OCI-LY7 (cell line): ENCODE results near the gene CEP57L1. TPM values are rescaled to one million over a fixed set of nuclear protein-coding genes. Genes with fewer than 3 reads are reported as not detected.

Experiments
- BruUV-seq: library from RNA; stranded (reverse); fragments of 400-500 nt; replicated peaks from 2 replicates; lab custom pipeline; 2021; lab: Mats Ljungman, UMichigan
- CTCF ChIA-PET: fragments of 300-600 bp; sonication (Branson Sonifier 250); formaldehyde crosslinking; loops from one replicate; lab custom pipeline; 2022; ENCODE audit warnings: antibody characterized with exemption; ENCODE audit not compliant: unreplicated experiment; lab: Charles Lee
- POLR2A ChIA-PET: fragments of 300-600 bp; sonication (Branson Sonifier 250); formaldehyde crosslinking; loops from one replicate; lab custom pipeline; 2022; ENCODE audit warnings: antibody characterized with exemption; lab: Charles Lee
- DNase-seq: peaks from one replicate; pipeline ENCODE4 v3.0.0-alpha.2; 2015; ENCODE audit warnings: low spot score
- H2AFZ ChIP-seq: fragments of 200-600 bp; sonication (generic), shearing (Covaris generic); 2 replicates; pipeline ENCODE4 v1.6.1; 2014; ENCODE audit warnings: mild to moderate bottlenecking, antibody characterized with exemption, low read length, moderate library complexity
- H3K27ac ChIP-seq: fragments of 200-600 bp; sonication (generic); 2 replicates; pipeline ENCODE4 v1.5.1; 2014; ENCODE audit warnings: mixed run types, low read depth, mild to moderate bottlenecking, moderate library complexity, low read length, inconsistent platforms; ENCODE audit not compliant: poor library complexity, severe bottlenecking
- H3K36me3 ChIP-seq: fragments of 200-600 bp; sonication (generic); 2 replicates; pipeline ENCODE4 v1.6.1; 2014; ENCODE audit warnings: mild to moderate bottlenecking, antibody characterized with exemption, low read length, moderate library complexity, mixed read lengths; ENCODE audit not compliant: insufficient read depth
- H3K4me1 ChIP-seq: fragments of 200-600 bp; sonication (generic); 2 replicates; pipeline ENCODE4 v1.5.1; 2014; ENCODE audit warnings: mild to moderate bottlenecking, low read length; ENCODE audit not compliant: insufficient read depth, poor library complexity, severe bottlenecking
- H3K4me2 ChIP-seq: fragments of 200-600 bp; sonication (generic); 2 replicates; pipeline ENCODE4 v1.6.1; 2014; ENCODE audit warnings: mild to moderate bottlenecking, low read length
- H3K4me3 ChIP-seq: fragments of 200-600 bp; sonication (generic); 2 replicates; pipeline ENCODE4 v1.5.1; 2014; ENCODE audit warnings: mild to moderate bottlenecking, low read depth, low read length; ENCODE audit not compliant: poor library complexity, severe bottlenecking
- H3K79me2 ChIP-seq: fragments of 200-600 bp; sonication (generic); 2 replicates; pipeline ENCODE4 v1.6.1; 2016; ENCODE audit warnings: low read depth, mild to moderate bottlenecking, low read length, moderate library complexity, mixed read lengths; ENCODE audit not compliant: insufficient read depth
- H3K9me2 ChIP-seq: fragments of 200-600 bp; sonication (generic); 2 replicates; pipeline ENCODE4 v1.6.1; 2016; ENCODE audit warnings: mild to moderate bottlenecking, low read length, mixed read lengths; ENCODE audit not compliant: insufficient read depth
- H3K9me3 ChIP-seq: fragments of 200-600 bp; sonication (generic); 2 replicates; pipeline ENCODE4 v1.6.1; 2014; ENCODE audit warnings: mild to moderate bottlenecking, mixed run types, low read length, mixed read lengths
- H4K20me1 ChIP-seq: fragments of 200-600 bp; sonication (generic); 2 replicates; pipeline ENCODE4 v1.6.1; 2014; ENCODE audit warnings: mild to moderate bottlenecking, antibody characterized with exemption, low read length, moderate library complexity, mixed read lengths; ENCODE audit not compliant: insufficient read depth
- EZH2phosphoT487 ChIP-seq: fragments of 200-600 bp; sonication (generic); IDR thresholded peaks from 2 replicates; pipeline ENCODE4 v1.6.1; 2018; ENCODE audit warnings: low read depth, borderline replicate concordance, mild to moderate bottlenecking, mixed run types, antibody characterized with exemption, low read length, moderate library complexity, mixed read lengths
- intact Hi-C: fragments of 100-400 bp; cut with micrococcal nuclease; formaldehyde crosslinking; loops from one replicate; pipeline ENCODE4 v1.10.0; 2022; ENCODE audit not compliant: unreplicated experiment
- small RNA-seq: library from RNA; depleted of rRNA; stranded (forward); fragments of <200 nt; gene quantifications from one replicate; pipeline ENCODE3, GENCODE V24; 2014
- total RNA-seq, 2 experiments: library from RNA; depleted of rRNA in 1 of 2; stranded (reverse); fragments of >200 nt in 1 of 2; shearing (Covaris generic) in 1 of 2; gene quantifications; 2 replicates each; pipeline ENCODE4 v1.2.3, GENCODE V29; 2014 to 2022
- TF ChIP-seq, protein P1 (sequence below): fragments of 200-600 bp; sonication (generic); conservative IDR thresholded peaks from 2 replicates; pipeline ENCODE4 v1.5.1; 2014; ENCODE audit warnings: mild to moderate bottlenecking, antibody characterized with exemption, low read length, moderate library complexity, mixed read lengths

Gene CEP57L1
- total RNA-seq, 2 experiments from 2014 or later, result 22.7 to 28.2 TPM

DNA sequence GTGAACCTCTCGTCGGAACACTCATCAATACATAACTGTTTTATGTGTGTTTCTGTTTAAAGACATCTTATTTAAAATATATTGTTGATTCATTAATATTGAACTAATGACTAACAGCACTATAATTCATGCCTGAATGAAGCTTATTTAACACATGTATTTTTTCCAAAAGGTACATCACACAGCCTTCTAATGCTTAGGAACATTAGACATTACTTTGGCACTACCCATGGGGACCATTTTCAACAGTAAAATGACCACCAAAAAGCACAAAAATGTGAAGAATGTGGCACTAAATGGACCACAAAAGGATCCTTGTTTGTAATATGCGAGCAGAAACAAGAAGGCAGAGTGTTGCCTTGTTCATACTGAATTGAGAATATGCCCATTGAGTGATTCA, 109.2 kb downstream of the CEP57L1 start:
- H3K27ac ChIP-seq, result no peak overlapping the region
- TF ChIP-seq, protein P1, sequence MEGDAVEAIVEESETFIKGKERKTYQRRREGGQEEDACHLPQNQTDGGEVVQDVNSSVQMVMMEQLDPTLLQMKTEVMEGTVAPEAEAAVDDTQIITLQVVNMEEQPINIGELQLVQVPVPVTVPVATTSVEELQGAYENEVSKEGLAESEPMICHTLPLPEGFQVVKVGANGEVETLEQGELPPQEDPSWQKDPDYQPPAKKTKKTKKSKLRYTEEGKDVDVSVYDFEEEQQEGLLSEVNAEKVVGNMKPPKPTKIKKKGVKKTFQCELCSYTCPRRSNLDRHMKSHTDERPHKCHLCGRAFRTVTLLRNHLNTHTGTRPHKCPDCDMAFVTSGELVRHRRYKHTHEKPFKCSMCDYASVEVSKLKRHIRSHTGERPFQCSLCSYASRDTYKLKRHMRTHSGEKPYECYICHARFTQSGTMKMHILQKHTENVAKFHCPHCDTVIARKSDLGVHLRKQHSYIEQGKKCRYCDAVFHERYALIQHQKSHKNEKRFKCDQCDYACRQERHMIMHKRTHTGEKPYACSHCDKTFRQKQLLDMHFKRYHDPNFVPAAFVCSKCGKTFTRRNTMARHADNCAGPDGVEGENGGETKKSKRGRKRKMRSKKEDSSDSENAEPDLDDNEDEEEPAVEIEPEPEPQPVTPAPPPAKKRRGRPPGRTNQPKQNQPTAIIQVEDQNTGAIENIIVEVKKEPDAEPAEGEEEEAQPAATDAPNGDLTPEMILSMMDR, result no peak
- TF ChIP-seq EZH2phosphoT487, result no peak
- DNase-seq, result no peak
- ChIA-PET CTCF (no interaction called here), POLR2A (interaction anchor here (0.6 kb wide), 1 partner anchor 604 kb away, joined by 3 read pairs; no protein-coding TSS in a partner anchor)
- H3K9me3 ChIP-seq, result no peaks in the 10 kb centered on the region
- BruUV-seq, result no TSS peak
- H3K36me3 ChIP-seq, result no peaks in the 10 kb centered on the region
- no peak overlapping the region for H3K4me2 ChIP-seq
- no peaks in the 10 kb centered on the region for H3K79me2 ChIP-seq
- no peaks in the 10 kb centered on the region for H3K4me1 ChIP-seq
- intact Hi-C loops, result loop anchor here (10.0 kb wide), 1 partner anchor 370 kb away; no protein-coding TSS in a partner anchor
- H2AFZ ChIP-seq, result no peak overlapping the region
- no peaks in the 10 kb centered on the region for H3K9me2 ChIP-seq
- H3K4me3 ChIP-seq, result no peak overlapping the region
- no peaks in the 10 kb centered on the region for H4K20me1 ChIP-seq

DNA sequence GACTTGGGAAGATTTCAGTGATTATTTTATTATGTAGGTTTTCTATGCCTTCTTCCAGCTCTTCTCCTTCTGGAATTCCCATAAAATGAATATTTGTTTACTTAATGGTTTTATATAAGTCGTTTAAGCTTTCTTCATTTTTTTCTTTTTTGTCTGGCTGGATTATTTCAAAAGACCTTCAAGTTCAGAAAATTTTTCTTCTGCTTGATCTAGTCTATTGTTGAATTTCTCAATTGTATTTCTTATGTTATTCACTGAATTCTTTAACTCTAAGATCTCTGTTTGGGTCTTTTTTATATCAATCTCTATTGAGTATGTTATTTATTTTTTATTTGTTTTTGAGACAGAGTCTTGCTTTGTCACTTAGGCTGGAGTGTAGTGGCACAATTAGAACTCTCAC, 117.4 kb downstream of the CEP57L1 start:
- Histone ChIP-seq H3K9me2 (no peaks in the 10 kb centered on the region), H2AFZ (no peak overlapping the region), H3K4me3 (no peak overlapping the region), H3K27ac (no peak overlapping the region), H4K20me1 (no peaks in the 10 kb centered on the region), H3K4me1 (no peaks in the 10 kb centered on the region), H3K36me3 (no peaks in the 10 kb centered on the region), H3K79me2 (no peaks in the 10 kb centered on the region), H3K9me3 (0 out of 2 replicates have a peak, but pooled peaks cover 4% of the 10 kb centered on the region), H3K4me2 (no peak overlapping the region)
- TF ChIP-seq, protein P1, result no peak
- TF ChIP-seq EZH2phosphoT487, result no peak
- CTCF ChIA-PET, result no interaction called here
- BruUV-seq, result no TSS peak
- intact Hi-C loops, result no loop called here
- POLR2A ChIA-PET, result no interaction called here
- no peak for DNase-seq

Small RNA genes lying within 50 kb of the gene (small RNA-seq; reads per million reads assigned to genes)
- not detected for gene RNU6-653P

Other genes starting within 250 kb of the CEP57L1 start
- gene ARMC2, start 247.1 kb upstream of the CEP57L1 start, total RNA-seq (2014; rRNA removed; shearing (Covaris generic)), result 0.21 and 2.6 TPM in 2 replicates
- gene ARMC2, start 247.1 kb upstream of the CEP57L1 start, total RNA-seq (2022), result 8.4 and 8.9 TPM in 2 replicates
- gene SESN1, start 661 bp upstream of the CEP57L1 start, total RNA-seq (2014; rRNA removed; shearing (Covaris generic)), result 7.7 and 10.8 TPM in 2 replicates
- 13.8 and 14.8 TPM in 2 replicates for gene SESN1, start 661 bp upstream of the CEP57L1 start, total RNA-seq (2022)